OCI-LY3 (cell line): ENCODE results near the gene PRKAR2A.
"Not testable (repeated sequence)": the region's sequence is repeated elsewhere in the genome, so short reads cannot be mapped to it uniquely, and the experiment has no call there.

Experiments used
- H2AFZ ChIP-seq: fragments of 200-600, 300-600 bp; shearing (Covaris generic); 2 replicates; pipeline ENCODE4 v1.6.0; 2014; ENCODE audit warnings: antibody characterized with exemption, low read depth, low read length
- H3K27ac ChIP-seq: fragments of 200-600, 300-600 bp; sonication (generic); 2 replicates; pipeline ENCODE4 v1.5.1; 2014; ENCODE audit warnings: mild to moderate bottlenecking, low read length, moderate library complexity, mixed read lengths
- H3K27me3 ChIP-seq: fragments of 200-600, 300-600 bp; sonication (generic); 2 replicates; pipeline ENCODE4 v1.6.1; 2014; ENCODE audit warnings: low read depth, low read length, mixed read lengths
- H3K36me3 ChIP-seq: fragments of 200-600, 300-600 bp; sonication (generic); replicated peaks from 2 replicates; pipeline ENCODE3; 2014; ENCODE audit warnings: low read depth, low read length, mixed read lengths
- H3K4me1 ChIP-seq: fragments of 300-600, 200-600 bp; sonication (generic); 2 replicates; pipeline ENCODE4 v1.6.1; 2014; ENCODE audit warnings: low read length, mixed read lengths
- H3K4me2 ChIP-seq: fragments of 200-600, 300-600 bp; sonication (generic); 2 replicates; pipeline ENCODE4 v1.6.1; 2014; ENCODE audit warnings: low read length, mixed read lengths
- H3K4me3 ChIP-seq: fragments of 300-600, 200-600 bp; sonication (generic); 2 replicates; pipeline ENCODE4 v1.5.1; 2014; ENCODE audit warnings: antibody characterized with exemption, mild to moderate bottlenecking, low read length, moderate library complexity
- H3K79me2 ChIP-seq: fragments of 300-600, 200-600 bp; shearing (Covaris generic); 2 replicates; pipeline ENCODE4 v1.6.1; 2014; ENCODE audit warnings: mild to moderate bottlenecking, low read length, mixed read lengths
- H3K9ac ChIP-seq: fragments of 300-600, 200-600 bp; shearing (Covaris generic); 2 replicates; pipeline ENCODE4 v1.6.0; 2014; ENCODE audit warnings: mild to moderate bottlenecking, low read length, moderate library complexity
- H3K9me3 ChIP-seq: fragments of 200-600, 300-600 bp; shearing (Covaris generic); 2 replicates; pipeline ENCODE4 v1.6.1; 2014; ENCODE audit warnings: low read length, mixed read lengths; ENCODE audit not compliant: insufficient read depth
- H4K20me1 ChIP-seq: fragments of 200-600, 300-600 bp; sonication (generic); 2 replicates; pipeline ENCODE4 v1.6.1; 2016; ENCODE audit warnings: low read length, mixed read lengths; ENCODE audit not compliant: insufficient read depth
- EZH2phosphoT487 ChIP-seq: fragments of 200-600 bp; shearing (Covaris generic); IDR thresholded peaks from 2 replicates; pipeline ENCODE4 v1.6.1; 2018; ENCODE audit warnings: antibody characterized with exemption, mixed run types, low read depth
- TF ChIP-seq, protein P1 (sequence below): fragments of 200-600, 300-600 bp; sonication (generic); IDR thresholded peaks from 2 replicates; pipeline ENCODE4 v1.5.1; 2014; ENCODE audit warnings: antibody characterized with exemption, low read length, low read depth

Gene PRKAR2A

DNA sequence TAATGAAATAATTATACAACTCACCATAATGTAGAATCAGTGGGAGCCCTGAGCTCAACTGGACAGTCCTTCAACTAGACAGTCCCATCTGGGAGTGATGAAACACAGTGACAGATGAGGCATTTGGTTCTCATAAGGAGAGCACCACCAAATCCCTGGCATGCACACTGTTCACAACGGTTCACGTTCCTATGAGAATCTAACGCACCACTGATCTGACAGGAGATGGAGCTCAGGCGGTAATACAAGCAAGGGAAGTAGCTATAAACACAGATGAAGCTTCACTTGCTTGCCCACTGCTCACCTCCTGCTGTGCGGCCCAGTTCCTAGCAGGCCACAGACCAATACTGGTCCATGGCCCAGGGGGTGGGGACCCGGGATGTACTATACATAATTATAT lies 17.0 kb downstream of the PRKAR2A start:
- TF ChIP-seq EZH2phosphoT487: no peak
- TF ChIP-seq, protein P1, sequence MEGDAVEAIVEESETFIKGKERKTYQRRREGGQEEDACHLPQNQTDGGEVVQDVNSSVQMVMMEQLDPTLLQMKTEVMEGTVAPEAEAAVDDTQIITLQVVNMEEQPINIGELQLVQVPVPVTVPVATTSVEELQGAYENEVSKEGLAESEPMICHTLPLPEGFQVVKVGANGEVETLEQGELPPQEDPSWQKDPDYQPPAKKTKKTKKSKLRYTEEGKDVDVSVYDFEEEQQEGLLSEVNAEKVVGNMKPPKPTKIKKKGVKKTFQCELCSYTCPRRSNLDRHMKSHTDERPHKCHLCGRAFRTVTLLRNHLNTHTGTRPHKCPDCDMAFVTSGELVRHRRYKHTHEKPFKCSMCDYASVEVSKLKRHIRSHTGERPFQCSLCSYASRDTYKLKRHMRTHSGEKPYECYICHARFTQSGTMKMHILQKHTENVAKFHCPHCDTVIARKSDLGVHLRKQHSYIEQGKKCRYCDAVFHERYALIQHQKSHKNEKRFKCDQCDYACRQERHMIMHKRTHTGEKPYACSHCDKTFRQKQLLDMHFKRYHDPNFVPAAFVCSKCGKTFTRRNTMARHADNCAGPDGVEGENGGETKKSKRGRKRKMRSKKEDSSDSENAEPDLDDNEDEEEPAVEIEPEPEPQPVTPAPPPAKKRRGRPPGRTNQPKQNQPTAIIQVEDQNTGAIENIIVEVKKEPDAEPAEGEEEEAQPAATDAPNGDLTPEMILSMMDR: no peak
- H3K79me2 ChIP-seq: no peaks in the 10 kb centered on the region
- H2AFZ ChIP-seq: no peak overlapping the region
- no peaks in the 10 kb centered on the region for H3K27me3 ChIP-seq
- H3K27ac ChIP-seq: no peak overlapping the region
- no peaks in the 10 kb centered on the region for H4K20me1 ChIP-seq
- H3K4me3 ChIP-seq: no peak overlapping the region
- no peak overlapping the region for H3K9ac ChIP-seq
- H3K9me3 ChIP-seq: no peaks in the 10 kb centered on the region
- H3K4me1 ChIP-seq: peaks cover 6% of the 10 kb centered on the region
- no peak overlapping the region for H3K4me2 ChIP-seq
- H3K36me3 ChIP-seq: no peaks in the 10 kb centered on the region

DNA sequence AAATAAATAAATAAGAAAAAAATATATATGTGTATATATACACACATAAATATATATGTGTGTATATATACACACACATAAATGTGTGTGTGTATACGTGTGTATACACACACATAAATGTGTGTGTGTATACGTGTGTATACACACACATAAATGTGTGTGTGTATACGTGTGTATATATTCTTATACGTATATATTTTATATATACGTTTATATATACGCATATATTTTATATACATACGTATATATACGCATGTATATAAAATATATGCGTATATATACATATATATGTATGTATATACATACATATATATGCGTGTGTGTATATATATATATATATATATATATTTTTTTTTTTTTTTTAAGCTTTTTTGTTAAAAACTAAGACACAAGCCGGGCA lies 18.1 kb downstream of the PRKAR2A start:
- not testable (repeated sequence) for H3K36me3 ChIP-seq, H3K9me3 ChIP-seq, H3K79me2 ChIP-seq, H4K20me1 ChIP-seq, H3K27ac ChIP-seq, H2AFZ ChIP-seq, H3K27me3 ChIP-seq, H3K4me2 ChIP-seq, H3K9ac ChIP-seq, H3K4me3 ChIP-seq, H3K4me1 ChIP-seq

DNA sequence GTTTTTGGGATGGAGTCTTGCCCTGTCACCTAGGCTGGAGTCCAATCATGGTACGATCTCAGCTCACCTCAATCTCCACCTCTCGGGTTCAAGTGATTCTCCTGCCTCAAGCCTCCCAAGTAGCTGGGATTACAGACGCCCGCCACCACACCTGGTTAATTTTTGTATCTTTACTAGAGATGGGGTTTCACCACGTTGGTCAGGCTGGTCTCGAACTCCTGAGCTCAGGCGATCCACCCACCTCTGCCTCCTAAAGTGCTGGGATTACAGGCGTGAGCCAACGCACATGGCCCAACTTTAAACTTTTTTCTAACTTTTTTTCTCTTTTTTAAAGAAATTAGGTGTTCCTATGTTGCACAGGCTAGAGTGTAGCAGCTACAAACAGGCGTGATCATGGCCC lies 19.8 kb downstream of the PRKAR2A start:
- not testable (repeated sequence) for H3K36me3 ChIP-seq, H3K4me2 ChIP-seq, H3K9me3 ChIP-seq, H3K9ac ChIP-seq, H3K4me3 ChIP-seq, H3K4me1 ChIP-seq, H3K27me3 ChIP-seq, H3K27ac ChIP-seq, H4K20me1 ChIP-seq, H2AFZ ChIP-seq, H3K79me2 ChIP-seq

DNA sequence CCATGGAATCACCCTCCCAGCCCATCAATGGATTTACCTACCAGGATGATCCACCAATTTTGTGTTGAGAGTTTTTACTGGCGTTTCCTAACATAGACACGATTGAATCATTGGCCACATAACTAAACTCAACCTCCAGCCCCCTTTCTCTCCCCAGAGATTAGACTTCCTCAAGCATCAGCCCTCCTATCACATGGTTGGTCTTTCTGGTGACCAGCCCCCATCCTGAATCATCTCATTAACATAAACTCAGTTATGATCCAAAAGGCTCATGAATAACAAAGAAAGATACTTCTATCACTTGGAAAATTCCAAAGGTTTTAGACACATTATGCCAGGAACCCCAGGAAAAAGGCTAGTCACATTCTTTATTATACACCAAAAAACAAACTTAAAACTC lies 21.2 kb downstream of the PRKAR2A start:
- Histone ChIP-seq H3K9ac (no peak overlapping the region), H3K36me3 (no peaks in the 10 kb centered on the region), H4K20me1 (no peaks in the 10 kb centered on the region), H3K4me1 (peaks cover 6% of the 10 kb centered on the region), H3K9me3 (no peaks in the 10 kb centered on the region), H3K4me3 (no peak overlapping the region), H2AFZ (no peak overlapping the region), H3K27ac (no peak overlapping the region), H3K79me2 (no peaks in the 10 kb centered on the region), H3K27me3 (no peaks in the 10 kb centered on the region), H3K4me2 (no peak overlapping the region)
- TF ChIP-seq EZH2phosphoT487: no peak
- TF ChIP-seq, protein P1: no peak

DNA sequence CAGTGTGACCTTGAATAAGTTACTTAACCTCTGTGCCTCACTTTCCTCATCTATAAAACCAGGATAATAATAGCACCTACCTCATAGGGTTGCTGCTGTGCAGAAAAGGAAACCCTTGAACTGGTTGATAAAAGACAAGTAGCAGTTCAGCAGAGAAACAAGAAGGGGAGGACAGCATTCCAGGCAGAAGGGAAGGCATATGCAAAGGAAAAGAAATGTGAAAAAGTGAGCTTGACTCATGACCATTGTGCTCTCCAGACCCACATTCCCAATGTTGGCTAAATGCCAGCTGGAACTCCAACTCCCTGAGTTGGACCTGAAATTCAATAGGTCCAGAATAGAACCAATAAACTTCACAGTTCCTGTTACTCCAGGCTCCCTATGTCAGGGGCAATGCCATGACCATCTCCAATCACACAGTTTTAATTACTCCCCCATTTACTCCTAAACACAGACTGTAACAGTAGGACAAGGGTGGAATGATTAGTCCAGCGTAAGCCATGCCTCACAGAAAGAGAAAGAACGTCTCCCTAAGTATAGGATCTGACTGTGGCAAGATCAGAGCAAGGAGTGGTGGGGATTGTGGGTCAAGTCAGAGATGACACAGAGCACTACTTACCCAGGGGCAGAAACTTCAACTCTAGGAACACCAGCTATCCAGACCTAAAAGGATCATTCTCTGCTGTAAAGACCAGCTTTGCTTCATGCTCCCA lies 26.9 kb downstream of the PRKAR2A start:
- Histone ChIP-seq H3K27ac (no peak overlapping the region), H3K4me3 (no peak overlapping the region), H3K36me3 (no peaks in the 10 kb centered on the region), H3K27me3 (no peaks in the 10 kb centered on the region), H3K4me2 (no peak overlapping the region), H3K79me2 (no peaks in the 10 kb centered on the region), H3K9ac (no peak overlapping the region), H2AFZ (no peak overlapping the region), H3K4me1 (no peaks in the 10 kb centered on the region), H3K9me3 (no peaks in the 10 kb centered on the region), H4K20me1 (no peaks in the 10 kb centered on the region)
- no peak for TF ChIP-seq EZH2phosphoT487
- TF ChIP-seq, protein P1: no peak
